Lung (tissue), 12 donors: Measurements from ENCODE around the gene SSBP3. TPM values are rescaled to one million over a fixed set of nuclear protein-coding genes. Genes with fewer than 3 reads are reported as not detected.

ENCODE experiments used
- ATAC-seq: fragments of 200-7000 bp; cut with Tn5 transposase; one replicate; pipeline ENCODE4 v1.9.1; 2020; ENCODE audit warnings: moderate number of reproducible peaks; ENCODE audit not compliant: insufficient read depth, low FRiP score
- DNase-seq, 3 donors: peaks; one replicate each; pipeline ENCODE4 v3.0.0-alpha.2; 2013 to 2017
- H3K27ac ChIP-seq, 2 donors: one replicate each; pipeline ENCODE4 v1.5.1; 2013; ENCODE audit warnings: mild to moderate bottlenecking in 2 of 2, moderate library complexity in 2 of 2, control low read depth in 1 of 2, inconsistent platforms in 1 of 2, low read depth in 1 of 2, low read length in 1 of 2
- H3K27me3 ChIP-seq, 3 donors: one replicate each; pipeline ENCODE4 v1.5.1; 2013; ENCODE audit warnings: low read length in 2 of 3; ENCODE audit not compliant: control insufficient read depth in 3 of 3, insufficient read depth in 3 of 3
- H3K36me3 ChIP-seq, 4 donors: one replicate each; pipeline ENCODE4 v1.5.1; 2013; ENCODE audit warnings: low read length in 4 of 4, mild to moderate bottlenecking in 1 of 4, moderate library complexity in 1 of 4; ENCODE audit not compliant: control insufficient read depth in 4 of 4, insufficient read depth in 4 of 4
- H3K4me1 ChIP-seq, 5 donors: one replicate each; pipeline ENCODE4 v1.5.1; 2013; ENCODE audit warnings: low read length in 5 of 5, mild to moderate bottlenecking in 2 of 5, moderate library complexity in 1 of 5; ENCODE audit not compliant: control insufficient read depth in 5 of 5, insufficient read depth in 5 of 5
- H3K4me3 ChIP-seq: one replicate; pipeline ENCODE4 v1.5.1; 2013; ENCODE audit warnings: mild to moderate bottlenecking, control low read depth, moderate library complexity
- H3K9ac ChIP-seq, 2 donors: one replicate each; pipeline ENCODE4 v1.5.1; 2013; ENCODE audit warnings: low read length in 2 of 2, control low read depth in 1 of 2; ENCODE audit not compliant: insufficient read depth in 1 of 2
- H3K9me3 ChIP-seq, 4 donors: one replicate each; pipeline ENCODE4 v1.5.1; 2013; ENCODE audit warnings: low read length in 3 of 4, mild to moderate bottlenecking in 1 of 4, moderate library complexity in 1 of 4; ENCODE audit not compliant: control insufficient read depth in 4 of 4, insufficient read depth in 3 of 4
- WGBS, 2 donors: extraction: QIAGEN DNeasy Blood & Tissue Kit; methylation state at CpG; one replicate each; pipeline ENCODE4 v1.1.7; 2013; 5-methylcytosine and 5-hydroxymethylcytosine counted together
- polyA plus RNA-seq, 2 donors: library from polyadenylated mRNA; stranded (reverse); fragments of 200-250 nt; gene quantifications; one replicate each; pipeline ENCODE4 v1.2.1, GENCODE V29; 2013
- total RNA-seq, 2 donors: library from RNA; depleted of rRNA in 1 of 2; stranded (reverse); fragments of >200 nt in 1 of 2; gene quantifications; one replicate each; pipeline ENCODE4 v1.2.1, GENCODE V29; 2014 to 2021
- TF ChIP-seq, protein P1 (sequence below): IDR thresholded peaks from 2 replicates; pipeline ENCODE4 v1.5.1; 2012; ENCODE audit warnings: mild to moderate bottlenecking; ENCODE audit errors: control extremely low read depth, extremely low read depth
- donor health status: control.
- donor health status: control.
- donor health status: Bipolar disorder and iron deficiency.
- donor health status: healthy.
- donor health status: DM: yes; HTN: yes; CAD: no.

Gene SSBP3
- total and polyA plus RNA-seq, 4 donors = 15.9 to 47.8 (median 34.8) TPM

DNA sequence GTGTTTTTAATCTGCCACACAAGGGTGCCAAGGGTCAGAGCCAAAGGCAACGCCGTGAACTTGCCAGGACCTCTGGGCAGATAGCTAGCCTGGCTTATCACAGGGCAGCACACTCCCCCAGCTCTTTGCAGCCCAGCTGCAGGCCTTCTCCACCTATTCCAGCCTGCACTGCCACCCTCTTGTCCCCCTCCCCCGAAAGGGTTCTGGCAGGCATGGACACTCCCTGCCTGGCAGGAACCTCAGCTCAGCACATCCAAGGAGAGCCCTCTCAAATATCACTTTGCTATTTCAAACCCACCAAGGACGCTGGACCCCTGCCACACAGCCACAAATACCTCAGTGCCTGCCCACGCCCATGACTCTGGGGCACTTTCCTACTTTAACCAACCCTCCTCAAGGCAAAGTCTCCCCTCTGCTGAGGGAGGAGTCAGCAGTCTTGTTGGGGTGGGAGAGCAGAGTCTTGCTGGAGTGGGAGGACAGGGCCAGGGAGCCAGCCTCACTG, 9.1 kb downstream of the SSBP3 start:
- ATAC-seq (peak; percentile 66), DNase-seq (no peak)
- Histone ChIP-seq H3K9me3 (no peaks in the 10 kb centered on the region), H3K4me1 (peaks cover 2 to 29% (median 12%) of the 10 kb centered on the region in 5 donors), H3K27ac (no peak overlapping the region), H3K9ac (no peak overlapping the region), H3K4me3 (no peak overlapping the region), H3K27me3 (no peaks in the 10 kb centered on the region), H3K36me3 (peaks cover 6 to 46% (median 36%) of the 10 kb centered on the region in 4 donors)
- WGBS, 2 donors = 64 to 85% methylated on average over 5 of the region's 5 CpGs
- TF ChIP-seq, protein P1, sequence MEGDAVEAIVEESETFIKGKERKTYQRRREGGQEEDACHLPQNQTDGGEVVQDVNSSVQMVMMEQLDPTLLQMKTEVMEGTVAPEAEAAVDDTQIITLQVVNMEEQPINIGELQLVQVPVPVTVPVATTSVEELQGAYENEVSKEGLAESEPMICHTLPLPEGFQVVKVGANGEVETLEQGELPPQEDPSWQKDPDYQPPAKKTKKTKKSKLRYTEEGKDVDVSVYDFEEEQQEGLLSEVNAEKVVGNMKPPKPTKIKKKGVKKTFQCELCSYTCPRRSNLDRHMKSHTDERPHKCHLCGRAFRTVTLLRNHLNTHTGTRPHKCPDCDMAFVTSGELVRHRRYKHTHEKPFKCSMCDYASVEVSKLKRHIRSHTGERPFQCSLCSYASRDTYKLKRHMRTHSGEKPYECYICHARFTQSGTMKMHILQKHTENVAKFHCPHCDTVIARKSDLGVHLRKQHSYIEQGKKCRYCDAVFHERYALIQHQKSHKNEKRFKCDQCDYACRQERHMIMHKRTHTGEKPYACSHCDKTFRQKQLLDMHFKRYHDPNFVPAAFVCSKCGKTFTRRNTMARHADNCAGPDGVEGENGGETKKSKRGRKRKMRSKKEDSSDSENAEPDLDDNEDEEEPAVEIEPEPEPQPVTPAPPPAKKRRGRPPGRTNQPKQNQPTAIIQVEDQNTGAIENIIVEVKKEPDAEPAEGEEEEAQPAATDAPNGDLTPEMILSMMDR = no peak

DNA sequence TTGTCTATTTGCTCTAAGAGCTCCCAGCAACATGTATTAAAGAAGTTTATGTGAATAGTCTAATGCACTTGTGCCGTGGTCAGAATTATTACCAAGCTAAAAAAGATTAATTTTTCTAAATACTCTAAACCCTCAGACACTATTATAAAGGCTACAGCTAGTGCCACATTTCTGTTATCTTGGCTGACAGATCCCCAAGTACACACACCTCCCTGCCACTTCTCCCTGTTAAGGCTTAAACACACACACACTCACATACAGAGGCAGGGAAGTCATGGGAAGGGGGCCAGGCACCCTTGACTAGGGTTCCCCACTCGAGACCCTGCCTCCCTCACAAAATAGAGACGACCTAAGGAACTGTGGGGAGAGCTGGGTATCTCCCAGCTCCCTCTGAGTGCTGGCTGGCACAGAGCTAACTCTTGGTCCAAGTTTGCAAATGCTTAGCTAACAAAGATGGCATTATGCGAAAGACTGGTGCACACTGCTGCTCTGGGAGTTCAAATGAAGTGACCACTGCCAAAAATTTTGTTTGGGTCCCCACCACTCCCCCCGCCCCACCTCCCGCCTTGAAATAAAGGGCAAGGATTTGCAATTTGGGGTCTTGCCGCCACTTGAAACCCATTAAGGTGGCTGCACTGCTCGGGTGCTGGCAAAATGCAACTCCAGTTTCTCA, 9.8 kb downstream of the SSBP3 start:
- TF ChIP-seq, protein P1 = no peak
- Histone ChIP-seq H3K4me3 (no peak overlapping the region), H3K4me1 (peaks cover 2 to 23% (median 7%) of the 10 kb centered on the region in 5 donors), H3K9me3 (no peaks in the 10 kb centered on the region), H3K27me3 (no peaks in the 10 kb centered on the region), H3K9ac (no peak overlapping the region), H3K27ac (peak overlapping the region in 1 of 2 donors; percentile 29), H3K36me3 (peaks cover 6 to 48% (median 40%) of the 10 kb centered on the region in 4 donors)
- DNase-seq = no peak
- ATAC-seq = no peak
- 69 to 76% methylated on average over 8 of the region's 8 CpGs for WGBS, 2 donors

DNA sequence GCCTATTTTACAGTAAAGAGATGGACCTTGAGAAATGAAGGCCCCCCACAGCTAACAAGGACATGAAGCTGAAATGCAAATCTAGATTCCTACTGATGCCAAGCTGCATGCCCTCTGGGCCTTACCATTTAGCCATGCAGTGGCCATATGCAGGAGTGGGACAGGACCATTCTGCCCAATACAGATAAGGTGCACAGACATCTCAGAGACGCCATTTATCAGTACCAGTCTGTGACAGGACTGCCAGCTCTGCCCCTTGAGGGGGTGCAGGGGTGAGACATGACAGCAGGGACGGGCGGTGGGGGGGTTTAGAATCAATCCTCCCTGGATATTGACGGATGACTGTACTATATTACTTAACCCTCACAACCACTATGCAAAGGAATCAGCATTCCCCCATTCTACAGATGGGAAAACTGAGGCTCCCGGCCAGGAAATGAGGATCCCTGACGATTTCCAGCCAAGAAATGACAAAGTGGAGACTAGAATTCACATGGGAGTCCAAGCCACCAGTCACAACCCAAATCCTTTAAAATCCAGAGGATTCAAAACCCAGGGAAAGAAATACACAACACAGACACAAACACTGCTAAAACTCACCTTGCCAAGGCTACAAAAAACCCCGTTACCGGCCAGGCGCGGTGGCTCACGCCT, 10.8 kb downstream of the SSBP3 start:
- no peak overlapping the region for H3K4me3 ChIP-seq
- no peaks in the 10 kb centered on the region for H3K9me3 ChIP-seq
- no peaks in the 10 kb centered on the region for H3K27me3 ChIP-seq
- WGBS, 2 donors = 94 to 97% methylated on average over 11 of the region's 11 CpGs
- no peak overlapping the region for H3K9ac ChIP-seq
- H3K4me1 ChIP-seq = peaks cover 2 to 14% (median 5%) of the 10 kb centered on the region in 5 donors
- TF ChIP-seq, protein P1 = no peak
- H3K27ac ChIP-seq = no peak overlapping the region
- H3K36me3 ChIP-seq = peaks cover 6 to 42% (median 36%) of the 10 kb centered on the region in 4 donors
- no peak for DNase-seq
- ATAC-seq = no peak
